Measurements from ENCODE around the gene TCF7L2.

Gene TCF7L2

GRCh38 chr10:112949875-112950507, at the start of gene TCF7L2:
Gene TCF7L2 (plus strand): TSS chr10:112950247. CDS start chr10:112950757, 510 bp downstream.
- peak; percentile 56 for DNase-seq

DNA sequence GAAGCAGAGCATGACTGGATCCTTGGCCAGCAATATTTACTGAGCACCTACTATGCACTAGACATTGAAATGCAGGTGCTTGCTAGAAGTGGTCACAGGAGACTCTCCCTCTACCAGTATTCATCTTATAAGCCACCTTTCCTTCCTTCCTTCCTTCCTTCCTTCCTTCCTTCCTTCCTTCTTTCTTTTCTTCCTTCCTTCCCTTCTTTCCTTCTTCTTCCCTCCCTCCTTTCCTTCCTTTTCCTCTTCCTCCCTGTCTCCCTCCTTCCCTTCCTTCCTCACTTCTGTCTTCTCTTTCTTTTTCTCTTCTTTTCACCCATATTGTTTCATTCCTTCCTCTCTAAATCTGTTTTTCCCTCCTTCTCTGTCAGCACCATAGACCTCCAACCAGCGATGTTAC, 47.3 kb upstream of the TCF7L2 start:
- no peak for DNase-seq

- no peak for DNase-seq
These were observed 46.0 kb upstream of the TCF7L2 start for GRCh38 chr10:112904000-112904399.

- no peak for DNase-seq
These were observed 43.1 kb upstream of the TCF7L2 start for GRCh38 chr10:112906945-112907344.

DNA sequence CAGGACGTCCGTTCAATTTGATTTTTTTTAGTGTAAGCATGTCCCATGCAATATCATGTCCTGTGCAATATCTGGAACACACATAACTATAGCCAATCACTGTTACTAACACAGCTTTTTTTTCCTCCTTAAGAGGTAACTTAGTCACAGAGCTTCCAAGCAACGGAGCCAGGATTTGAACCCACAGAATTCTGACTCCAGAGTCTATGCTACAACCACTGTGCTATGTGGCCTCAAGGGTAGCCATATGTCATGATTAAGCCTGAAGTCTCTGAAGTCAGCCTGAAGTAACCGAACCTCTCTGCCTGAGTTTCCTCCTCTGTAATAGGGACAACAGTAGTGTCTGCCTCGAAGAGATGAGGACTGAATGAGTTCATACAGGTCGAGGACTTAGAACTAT, 42.2 kb upstream of the TCF7L2 start:
- DNase-seq: no peak

GRCh38 chr10:112911206-112911605, 38.8 kb upstream of the TCF7L2 start:
- no peak for DNase-seq

GRCh38 chr10:112912410-112912928, 37.6 kb upstream of the TCF7L2 start:
- peak; percentile 5 for DNase-seq

DNA sequence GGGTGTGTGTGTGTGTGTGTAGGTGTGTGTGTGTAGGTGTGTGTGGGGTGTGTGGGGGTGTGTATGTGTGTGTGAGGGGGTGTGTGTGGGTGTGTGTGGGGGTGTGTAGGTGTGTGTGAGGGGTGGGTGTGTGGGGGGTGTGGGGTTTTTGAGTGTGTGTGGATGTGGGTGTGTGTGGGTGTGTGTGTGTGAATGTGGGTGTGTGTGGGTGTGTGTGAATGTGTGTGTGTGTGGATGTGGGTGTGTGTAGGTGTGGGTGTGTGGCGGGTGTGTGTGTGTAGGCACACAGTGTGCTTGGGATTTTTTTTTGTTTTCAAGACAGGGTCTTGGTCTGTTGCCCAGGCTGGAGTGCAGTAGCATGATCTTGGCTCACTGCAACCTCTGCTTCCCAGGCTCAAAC, 36.8 kb upstream of the TCF7L2 start:
- DNase-seq: no peak

DNA sequence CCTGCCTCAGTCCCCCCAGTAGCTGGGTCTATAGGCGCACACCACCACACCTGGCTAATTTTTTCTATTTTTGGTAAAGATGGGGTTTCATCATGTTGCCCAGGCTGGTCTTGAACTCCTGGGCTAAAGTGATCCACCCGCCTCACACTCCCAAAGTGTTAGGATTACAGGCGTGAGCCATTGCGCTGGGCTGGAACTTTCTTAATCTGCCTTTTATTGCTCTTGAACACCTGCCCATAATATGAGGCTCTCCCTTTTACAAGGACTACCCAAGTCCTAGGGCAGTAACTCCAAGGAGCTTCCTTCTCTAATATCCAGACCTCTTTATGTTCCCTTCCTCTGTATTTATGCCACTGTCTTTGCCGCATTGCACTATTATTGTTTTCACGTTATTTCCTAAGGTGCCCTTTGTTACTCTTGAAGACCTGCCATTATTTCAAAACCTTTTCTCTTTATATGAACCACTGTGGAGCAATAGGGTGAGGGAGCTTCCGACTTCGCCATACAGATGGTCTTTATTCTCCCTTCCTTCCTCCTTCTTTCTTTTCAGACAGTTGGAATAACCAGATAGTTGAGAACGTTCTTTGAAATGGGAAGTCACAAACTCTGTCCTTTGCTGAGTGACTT, 36.3 kb upstream of the TCF7L2 start:
- DNase-seq: no peak

DNA sequence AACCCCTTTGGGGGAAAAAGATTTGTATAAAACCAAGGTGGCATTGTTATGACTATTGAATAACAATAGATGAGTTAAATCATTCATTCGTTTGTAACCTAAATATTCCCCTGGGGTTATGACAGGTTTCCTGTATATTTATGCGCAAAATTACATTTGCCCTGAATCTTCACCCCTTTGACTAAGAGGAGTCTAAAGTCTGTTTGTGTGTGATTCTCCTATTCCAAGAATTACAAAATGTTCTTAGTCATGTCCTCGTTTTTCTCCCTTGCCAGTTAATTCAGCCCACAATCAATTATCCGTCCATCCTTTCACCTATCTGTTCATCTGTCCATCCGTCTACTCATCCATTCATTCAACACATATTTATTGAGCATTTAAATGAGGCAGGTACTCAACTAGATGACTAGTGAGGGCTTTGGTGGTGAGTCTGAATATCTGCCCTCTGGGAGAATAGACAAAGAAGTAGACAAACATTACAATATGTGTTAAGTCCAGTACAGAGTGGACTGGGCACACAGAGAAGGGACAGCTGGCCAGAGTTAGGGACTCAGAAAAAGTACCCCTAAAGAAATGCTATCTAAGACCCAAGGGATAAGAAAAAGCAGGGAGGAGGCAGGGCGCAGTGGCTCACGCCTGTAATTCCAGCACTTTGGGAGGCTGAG, 35.6 kb upstream of the TCF7L2 start:
- DNase-seq: no peak

GRCh38 chr10:112915590-112916572, 34.2 kb upstream of the TCF7L2 start:
- no peak for DNase-seq

DNA sequence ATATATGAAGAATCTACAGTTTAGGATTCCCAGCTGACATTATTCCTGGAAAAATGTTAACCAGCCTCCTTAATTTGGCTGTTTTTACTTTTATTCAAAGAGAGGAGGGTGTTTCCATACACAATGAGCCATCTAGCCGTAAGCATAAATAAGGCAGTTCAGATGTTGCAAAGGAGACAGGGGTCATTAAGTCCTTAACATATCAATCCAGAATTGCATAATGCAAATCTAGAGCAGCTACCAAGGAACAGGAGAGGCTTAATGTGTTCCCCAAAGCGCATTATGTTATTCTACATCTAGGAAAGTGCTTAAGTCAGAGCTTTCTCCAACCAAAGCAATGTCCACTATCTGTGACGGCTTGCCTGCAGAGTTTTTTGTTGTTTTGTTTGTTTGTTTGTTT, 32.4 kb upstream of the TCF7L2 start:
- no peak for DNase-seq

DNA sequence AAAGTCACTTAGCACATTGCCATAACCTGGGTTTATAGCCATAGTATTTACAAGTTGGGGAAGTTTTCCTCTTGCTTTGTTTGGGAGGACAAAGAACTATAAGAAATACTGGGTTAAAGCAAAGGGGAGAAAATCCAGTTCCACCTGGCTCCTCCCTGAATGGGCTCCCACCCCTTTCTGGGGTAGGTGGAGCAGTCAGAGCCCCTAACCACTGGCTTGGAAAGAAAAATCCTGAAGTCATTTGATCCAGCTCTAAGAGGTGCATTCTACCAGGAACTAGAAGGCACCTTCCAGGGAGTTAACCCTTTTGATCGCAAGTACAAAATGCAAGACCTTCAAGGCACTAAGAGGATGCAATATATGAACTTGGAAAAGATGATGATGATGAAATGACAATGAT, 31.3 kb upstream of the TCF7L2 start:
- DNase-seq: no peak

DNA sequence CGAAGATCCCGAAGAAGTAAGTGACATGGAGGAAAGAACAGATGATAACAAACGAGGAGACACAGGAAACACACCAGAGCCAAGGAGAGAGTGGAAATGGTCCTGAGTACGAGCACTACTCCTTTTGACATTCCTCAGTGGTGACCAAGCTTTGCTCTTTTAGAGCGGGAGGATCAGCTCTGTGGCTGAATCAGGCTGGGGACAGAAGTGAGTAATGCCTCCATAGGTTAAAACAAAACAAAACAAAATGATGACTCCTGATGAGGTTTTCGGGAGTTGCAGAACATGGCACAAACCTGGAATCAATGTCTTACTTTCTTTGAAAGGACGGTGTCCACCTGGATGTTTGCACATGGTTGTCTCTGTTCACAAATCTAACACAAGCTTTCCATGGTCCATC, 30.3 kb upstream of the TCF7L2 start:
- no peak for DNase-seq

GRCh38 chr10:112926906-112927688, 22.9 kb upstream of the TCF7L2 start:
- DNase-seq: no peak

DNA sequence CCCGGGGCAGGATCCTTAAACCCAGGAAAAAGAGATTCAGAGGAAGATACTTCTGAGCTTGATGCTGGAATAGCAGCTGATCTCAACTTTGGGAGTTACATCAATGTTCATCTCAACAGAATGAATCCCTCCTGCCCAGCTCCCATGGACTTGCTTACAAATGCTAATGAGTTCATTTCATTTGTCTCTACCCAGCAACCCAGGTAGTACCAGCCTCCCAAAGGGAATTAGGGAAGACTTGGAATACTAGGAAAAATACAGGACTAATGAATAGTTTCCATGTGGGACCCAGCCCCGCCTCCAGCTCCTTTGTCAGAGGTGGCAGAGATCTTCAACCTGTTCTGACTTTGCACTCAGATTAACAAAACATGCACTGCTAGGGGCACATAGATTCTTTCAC, 22.1 kb upstream of the TCF7L2 start:
- no peak for DNase-seq

GRCh38 chr10:112932658-112933057, 17.4 kb upstream of the TCF7L2 start:
- DNase-seq: no peak

- DNase-seq: no peak
These were observed 15.9 kb upstream of the TCF7L2 start for GRCh38 chr10:112934193-112934592.

GRCh38 chr10:112938808-112939482, 11.1 kb upstream of the TCF7L2 start:
- DNase-seq: no peak

DNA sequence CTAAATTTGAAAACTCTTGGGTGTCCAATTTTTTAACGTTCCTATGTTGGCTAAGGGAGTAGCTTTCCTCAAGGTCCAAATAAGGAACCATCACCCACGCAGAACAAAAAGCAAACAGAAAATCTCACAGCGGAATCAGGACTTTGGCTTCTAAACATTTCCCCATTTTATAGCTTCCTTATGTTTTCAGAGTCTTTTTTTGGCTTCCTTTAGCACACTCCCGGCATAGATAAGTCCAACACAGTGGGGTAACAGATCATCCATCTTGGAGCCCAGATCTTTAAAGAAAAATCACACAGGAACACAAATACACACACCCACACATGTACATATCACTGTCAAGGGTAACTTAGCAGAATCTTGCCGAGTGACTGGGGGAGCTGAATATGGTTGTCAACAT, 4.2 kb upstream of the TCF7L2 start:
- no peak for DNase-seq

GRCh38 chr10:112946649-112947048, 3.4 kb upstream of the TCF7L2 start:
- no peak for DNase-seq

DNA sequence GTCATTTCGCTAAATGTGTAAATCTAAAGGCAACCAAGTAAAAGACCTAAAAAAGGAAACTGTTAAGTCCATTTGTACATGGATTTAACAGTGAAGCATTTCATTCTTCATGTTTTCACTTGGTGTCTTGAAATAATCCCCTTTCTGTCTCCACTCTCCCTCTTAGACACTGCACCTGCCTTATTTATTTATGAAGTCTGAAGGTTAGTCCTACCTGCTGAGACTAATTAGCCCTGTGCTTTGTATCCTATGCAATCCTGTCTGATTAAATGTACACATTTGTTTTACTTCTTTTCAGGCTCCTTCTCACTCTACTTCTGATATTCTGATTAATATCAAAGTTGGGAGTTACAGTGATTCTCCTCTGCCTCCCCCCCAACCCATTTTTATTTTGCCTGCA, 1.9 kb upstream of the TCF7L2 start:
- DNase-seq: no peak

Data from DMS79 (cell line).